GM21390 (cell line): ENCODE results near the gene RAB36.

Experiments used
- ATAC-seq: cut with Tn5 transposase; IDR thresholded peaks from one replicate; pipeline ENCODE4 v1.9.1; 2021; ENCODE audit not compliant: unreplicated experiment

RAB36 gene

DNA sequence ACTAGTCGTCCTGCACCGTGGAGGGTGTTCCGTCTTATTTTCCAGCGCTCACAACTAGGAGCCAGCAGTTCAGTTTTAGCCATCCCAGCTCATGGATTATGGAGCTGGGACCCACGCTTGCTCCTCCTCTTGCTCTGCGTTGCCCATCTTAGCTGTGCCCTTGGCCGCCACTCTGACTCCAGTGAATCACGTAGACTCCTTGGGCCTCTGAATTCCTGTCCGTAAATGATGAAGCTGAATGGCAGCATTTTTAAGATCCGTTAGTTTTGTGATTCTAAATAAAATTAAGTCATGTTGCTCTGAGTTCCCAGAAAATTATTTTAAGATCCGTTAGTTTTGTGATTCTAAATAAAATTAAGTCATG, 58.8 kb downstream of the RAB36 start:
- no peak for ATAC-seq

DNA sequence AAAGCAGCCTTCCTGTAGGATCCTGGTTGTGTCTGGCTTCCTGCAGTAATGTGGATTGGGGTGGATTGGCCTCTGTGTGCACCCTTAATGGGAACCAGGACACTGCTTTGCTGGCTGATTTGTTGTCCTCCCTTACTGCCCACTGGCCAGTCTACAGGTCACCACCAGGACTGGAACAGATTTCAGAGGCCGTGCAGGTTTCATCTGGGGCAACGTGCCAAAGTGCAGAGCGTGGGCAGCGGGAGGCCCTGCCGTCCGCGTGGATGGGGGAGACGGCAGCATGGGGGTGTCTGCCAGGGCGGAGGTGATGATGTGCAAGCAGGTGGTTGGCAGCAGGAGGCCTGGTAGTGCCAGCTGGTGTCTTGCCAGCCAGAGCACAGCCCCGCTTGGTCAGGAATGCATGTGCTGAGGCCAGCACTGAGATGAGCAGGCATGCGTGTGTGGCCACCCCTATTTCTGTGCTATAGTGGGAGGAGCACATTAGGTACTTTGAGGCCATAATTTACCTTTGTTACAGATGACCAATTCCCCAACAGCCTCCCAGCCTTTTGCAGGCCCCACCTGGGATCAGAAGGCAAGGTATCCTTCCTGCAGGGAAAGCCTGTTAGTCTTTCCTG, 59.4 kb downstream of the RAB36 start:
- ATAC-seq: no peak

DNA sequence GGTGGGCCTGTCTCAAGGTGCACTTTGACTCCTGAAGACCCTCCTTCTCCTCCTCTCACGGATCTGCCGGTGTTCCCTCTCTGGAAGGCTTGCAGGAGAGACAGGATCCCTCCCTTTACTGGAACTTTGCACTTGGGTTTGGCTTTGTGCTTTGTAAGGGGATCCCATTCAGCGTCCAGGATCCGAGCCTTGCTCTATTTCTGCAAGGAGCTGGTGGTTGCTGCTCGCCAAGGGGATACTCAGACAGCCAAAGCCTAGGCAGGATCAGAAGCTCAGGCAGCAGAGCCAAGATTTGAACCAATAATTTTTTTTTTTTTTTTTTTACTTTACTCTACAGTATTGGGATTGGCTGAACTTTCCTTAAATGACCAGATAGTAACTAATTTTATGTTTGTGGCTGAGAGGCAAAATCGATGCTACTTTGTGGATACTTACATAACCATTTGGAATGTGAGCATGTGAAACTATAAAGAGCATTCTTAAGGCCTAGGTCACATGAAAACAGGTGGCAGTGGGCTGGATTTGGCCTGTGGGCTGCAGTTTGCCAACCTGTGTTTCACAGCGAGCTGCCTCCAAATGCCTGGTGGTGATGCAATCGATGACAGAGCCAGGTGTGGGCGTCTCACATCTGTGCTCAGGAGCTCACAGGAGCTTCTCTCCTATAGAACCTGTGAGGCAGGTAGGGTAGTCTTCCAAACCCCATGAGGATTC, 60.2 kb downstream of the RAB36 start:
- ATAC-seq: no peak

GRCh38 chr22:23206915-23207314, 61.6 kb downstream of the RAB36 start:
- ATAC-seq: no peak

- no peak for ATAC-seq
Measured at GRCh38 chr22:23207729-23208393, 62.6 kb downstream of the RAB36 start.

DNA sequence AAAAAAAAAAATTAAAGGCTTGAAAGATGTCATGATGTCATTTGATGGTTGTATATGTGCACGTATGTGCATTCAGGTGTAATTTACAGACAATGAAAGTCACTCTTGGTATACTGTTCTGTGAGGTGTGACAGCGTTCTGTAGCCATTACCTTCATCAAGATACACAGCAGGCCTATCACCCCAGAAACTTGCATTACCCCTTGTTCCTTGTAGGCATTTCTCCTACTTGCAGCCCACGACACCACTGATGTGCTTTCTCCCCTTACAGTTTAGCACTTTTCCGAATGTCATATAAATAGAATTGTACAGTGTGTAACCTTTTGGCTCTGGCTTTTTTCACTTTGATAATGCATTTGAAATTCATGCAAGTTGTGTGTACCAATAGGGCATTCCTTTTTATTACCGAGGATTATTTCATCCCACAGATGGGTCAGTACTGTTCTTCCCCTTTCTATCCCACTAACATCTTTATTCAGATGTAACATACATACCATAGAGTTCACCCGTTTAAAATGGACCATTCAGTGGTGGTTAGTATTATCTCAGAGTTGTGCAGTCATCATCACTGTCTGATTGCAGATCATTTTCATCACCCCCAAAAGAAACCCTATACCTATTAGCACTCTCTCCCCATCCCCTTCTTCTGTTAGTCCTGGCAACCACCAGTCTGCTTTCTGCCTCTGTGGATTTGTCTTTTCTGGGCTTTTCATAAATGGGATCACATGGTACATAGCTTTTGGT, 65.3 kb downstream of the RAB36 start:
- no peak for ATAC-seq

DNA sequence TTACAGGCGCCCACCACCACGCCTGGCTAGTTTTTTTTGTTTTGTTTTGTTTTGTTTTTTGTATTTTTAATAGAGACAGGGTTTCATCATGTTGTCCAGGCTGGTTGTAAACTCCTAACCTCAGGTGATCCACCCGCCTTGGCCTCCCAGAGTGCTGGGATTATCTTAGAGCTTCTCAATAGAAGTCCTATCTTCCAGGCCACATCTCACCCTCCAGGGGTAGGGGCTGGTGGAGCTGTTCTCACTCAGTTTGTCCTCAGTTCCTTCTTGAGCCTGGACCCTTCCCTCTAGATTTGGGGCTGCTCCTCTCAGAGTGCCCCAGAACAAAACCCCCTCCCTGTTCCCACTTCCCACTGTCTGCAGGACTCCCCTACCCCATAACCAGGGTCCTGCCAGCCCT, 66.3 kb downstream of the RAB36 start:
- ATAC-seq: no peak

DNA sequence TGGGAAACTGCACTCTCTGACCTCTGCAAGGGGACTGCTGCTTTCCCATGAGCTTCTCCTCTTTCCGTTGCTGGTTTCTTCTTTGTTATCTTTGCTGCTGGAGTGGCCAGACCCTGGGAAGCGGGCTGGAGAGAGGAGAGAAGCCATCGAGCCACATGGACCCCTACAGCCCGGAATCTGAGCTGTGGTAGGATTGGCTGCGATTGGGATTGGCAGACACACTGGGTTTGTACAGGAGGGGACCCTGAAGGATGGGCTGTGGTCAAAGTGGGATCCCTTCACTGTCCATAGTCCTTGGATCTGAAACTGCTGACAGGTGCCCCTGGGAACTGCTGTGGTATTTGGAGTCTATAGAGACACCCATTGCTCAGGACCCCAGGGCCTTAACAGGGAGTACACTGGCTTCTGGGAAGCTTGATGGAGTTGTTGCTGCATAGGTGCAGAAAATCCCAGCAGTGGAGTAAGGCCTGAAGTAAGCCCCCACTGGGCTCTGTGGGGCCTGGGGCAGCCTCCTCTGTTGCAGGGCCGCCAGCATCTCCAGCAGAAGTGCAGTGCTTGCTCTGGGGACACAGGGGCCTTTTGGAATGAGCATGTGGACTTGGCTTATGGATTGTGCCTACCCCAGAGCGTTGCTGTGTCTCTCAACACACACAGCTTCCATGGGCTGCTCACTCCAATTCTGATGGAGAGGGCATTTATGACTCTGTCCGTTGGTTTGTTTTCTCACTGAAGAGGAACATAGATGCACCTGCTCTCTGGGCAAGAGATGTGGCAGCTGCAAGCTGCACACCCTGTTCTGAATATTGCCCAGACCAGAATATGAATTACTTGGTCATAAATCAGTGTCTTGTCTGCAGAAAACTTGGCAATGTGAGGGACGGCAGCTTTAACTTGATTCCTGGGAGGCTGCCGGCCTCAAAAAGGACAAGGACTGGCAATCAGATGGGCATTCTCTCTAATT, 67.1 kb downstream of the RAB36 start:
- no peak for ATAC-seq

- no peak for ATAC-seq
Measured at GRCh38 chr22:23213022-23213555, 67.8 kb downstream of the RAB36 start.

DNA sequence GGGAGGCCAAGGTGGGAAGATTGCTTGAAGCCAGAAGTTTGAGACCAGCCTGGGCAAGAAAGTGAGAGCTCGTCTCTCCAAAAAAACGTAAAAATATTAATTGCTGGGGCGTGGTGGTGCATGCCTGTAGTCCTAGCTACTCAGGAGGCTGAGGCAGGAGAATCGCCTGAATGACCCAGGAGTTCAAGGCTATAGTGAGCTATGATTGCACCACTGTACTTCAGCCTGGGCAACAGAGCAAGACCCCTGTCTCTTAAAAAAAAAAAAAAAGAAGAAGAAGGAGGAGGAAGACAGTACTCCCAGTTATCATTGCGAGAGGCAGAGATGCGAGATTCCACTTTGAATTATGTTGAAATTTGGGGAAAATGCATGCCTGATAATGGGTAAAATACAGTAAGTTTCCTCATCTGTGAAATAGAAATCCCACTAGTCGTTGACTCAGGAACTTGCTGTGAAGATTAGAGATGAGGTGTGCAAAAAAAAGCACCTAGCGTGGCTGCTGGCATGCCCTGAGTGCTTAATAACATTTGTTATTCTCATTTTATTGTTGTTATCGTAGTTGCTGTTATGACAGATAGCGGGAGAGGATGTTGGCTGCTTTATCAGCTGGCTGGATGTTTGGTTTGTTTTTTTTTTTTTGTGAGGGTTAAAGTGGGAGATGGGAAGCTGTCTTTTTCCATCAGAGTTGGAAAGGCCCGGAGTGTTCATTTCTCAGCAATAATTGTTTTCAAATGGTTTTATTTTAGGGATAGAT, 68.5 kb downstream of the RAB36 start:
- ATAC-seq: no peak
